ENCODE data around the gene RWDD4. TPM values are rescaled to one million over a fixed set of nuclear protein-coding genes. Genes with fewer than 3 reads are reported as not detected.
"Not testable (repeated sequence)": the region's sequence is repeated elsewhere in the genome, so short reads cannot be mapped to it uniquely, and the experiment has no call there.

RWDD4 gene
- total and polyA plus RNA-seq, 8 donors, result 8.5 to 15.4 (median 12.8) TPM

DNA sequence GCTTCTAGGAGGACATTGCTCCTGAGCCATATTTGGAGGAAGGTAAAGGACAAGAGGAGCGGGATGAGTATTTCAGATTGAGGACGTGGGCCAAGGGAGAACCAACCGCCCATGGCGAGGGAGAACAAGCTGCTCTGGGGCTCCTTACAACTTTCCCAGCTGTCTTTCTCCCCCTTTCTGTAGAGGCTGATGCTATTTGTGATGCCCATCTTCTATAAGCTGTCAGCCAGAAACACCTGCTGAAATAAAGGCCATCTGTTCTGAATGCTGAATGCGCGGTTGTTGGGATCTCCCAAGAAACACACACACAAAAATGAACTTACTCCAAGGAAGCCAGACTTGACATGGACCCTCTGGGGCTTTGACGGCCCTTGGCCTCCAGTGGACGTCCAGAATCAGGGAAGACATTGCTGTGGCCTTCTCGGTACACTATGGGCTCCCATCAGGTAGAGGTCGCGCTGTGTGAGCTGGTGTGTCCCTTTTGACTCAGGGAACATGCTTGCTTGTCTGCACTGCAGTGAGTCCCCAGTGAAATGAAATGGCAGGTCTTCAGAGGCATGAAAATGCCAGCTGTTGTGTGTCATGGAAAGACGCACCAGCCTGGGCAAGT is 30.9 kb downstream of the RWDD4 start:
- Histone ChIP-seq H3K4me3 (no peak overlapping the region), H3K4me1 (no peaks in the 10 kb centered on the region), H3K9me3 (no peaks in the 10 kb centered on the region), H3K36me3 (no peaks in the 10 kb centered on the region), H3K27ac (no peak overlapping the region), H3K27me3 (no peaks in the 10 kb centered on the region)
- FAIRE-seq (no peak), DNase-seq (no peak), ATAC-seq (no peak)
- WGBS, 2 donors, result 85 to 97% methylated on average over 12 of the region's 12 CpGs
- intact Hi-C loops (cut with DNase I), result no loop called here
- TF ChIP-seq CTCF (IDR thresholded peaks at IDR 0.05), result no peak

DNA sequence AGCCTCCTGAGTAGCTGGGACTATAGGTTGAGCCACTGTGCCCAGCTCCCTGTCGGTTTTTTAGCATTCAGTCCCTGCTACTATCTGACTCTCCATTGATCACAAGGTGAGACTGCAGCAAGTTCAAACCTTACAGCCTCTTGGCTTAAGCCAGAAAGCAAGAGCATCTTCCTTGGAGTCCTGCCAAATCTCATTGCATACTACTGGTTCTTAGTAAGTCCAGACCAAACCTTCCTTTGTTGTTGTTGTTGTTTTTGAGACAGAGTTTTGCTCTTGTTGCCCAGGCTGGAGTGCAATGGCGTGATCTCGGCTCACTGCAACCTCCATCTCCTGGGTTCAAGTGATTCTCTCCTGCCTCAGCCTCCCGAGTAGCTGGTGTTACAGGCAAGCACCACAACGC is 31.7 kb downstream of the RWDD4 start:
- H3K36me3 ChIP-seq; intact Hi-C loops (cut with DNase I); H3K9me3 ChIP-seq; H3K27ac ChIP-seq; H3K4me3 ChIP-seq; H3K27me3 ChIP-seq; FAIRE-seq; ATAC-seq; DNase-seq; H3K4me1 ChIP-seq: not testable (repeated sequence)
- WGBS, 2 donors, result 89 to 95% methylated on average over 5 of the region's 5 CpGs

- H3K27ac ChIP-seq, result peak overlapping the region in 1 of 4 donors; percentile 28
- no peaks in the 10 kb centered on the region for H3K36me3 ChIP-seq
- intact Hi-C loops (cut with DNase I), result no loop called here
- no peak for DNase-seq
- FAIRE-seq, result no peak
- H3K4me3 ChIP-seq, result no peak overlapping the region
- peak; percentile 27 to 66 (median 39) for ATAC-seq
- H3K4me1 ChIP-seq, result peaks cover 0 to 4% (median 0%) of the 10 kb centered on the region in 3 donors
- H3K9me3 ChIP-seq, result no peaks in the 10 kb centered on the region
- WGBS, 2 donors, result 53 to 70% methylated on average over 6 of the region's 6 CpGs
- H3K27me3 ChIP-seq, result no peaks in the 10 kb centered on the region
- TF ChIP-seq CTCF (IDR thresholded peaks at IDR 0.05), result no peak
These were observed 32.8 kb downstream of the RWDD4 start for GRCh38 chr4:183626168-183626567.

- WGBS, 2 donors, result 88 to 89% methylated on average over 6 of the region's 6 CpGs
- FAIRE-seq, result no peak
- H3K27me3 ChIP-seq, result no peaks in the 10 kb centered on the region
- no peak for DNase-seq
- TF ChIP-seq CTCF (IDR thresholded peaks at IDR 0.05), result no peak
- no peak overlapping the region for H3K4me3 ChIP-seq
- intact Hi-C loops (cut with DNase I), result no loop called here
- no peak overlapping the region for H3K27ac ChIP-seq
- ATAC-seq, result no peak
- peaks cover 4 to 7% (median 5%) of the 10 kb centered on the region in 3 donors for H3K4me1 ChIP-seq
- no peaks in the 10 kb centered on the region for H3K9me3 ChIP-seq
- H3K36me3 ChIP-seq, result no peaks in the 10 kb centered on the region
These were observed 34.4 kb downstream of the RWDD4 start for GRCh38 chr4:183624548-183624947.

GRCh38 chr4:183621875-183622274 is 37.1 kb downstream of the RWDD4 start:
- Histone ChIP-seq H3K27ac (no peak overlapping the region), H3K27me3 (no peaks in the 10 kb centered on the region), H3K9me3 (no peaks in the 10 kb centered on the region), H3K4me3 (no peak overlapping the region), H3K4me1 (peaks cover 4 to 18% (median 17%) of the 10 kb centered on the region in 3 donors), H3K36me3 (no peaks in the 10 kb centered on the region)
- WGBS, 2 donors, result 55 to 69% methylated on average over 1 of the region's 1 CpG
- TF ChIP-seq CTCF (IDR thresholded peaks at IDR 0.05), result no peak
- DNase-seq (no peak), FAIRE-seq (no peak), ATAC-seq (no peak)
- intact Hi-C loops (cut with DNase I), result no loop called here

Measured in pancreas (tissue), 10 donors.